Liver (tissue), 3 donors: ENCODE measurements around the gene ZSWIM1.

ENCODE experiments used
- CTCF ChIP-seq: fragments of 150-350 bp; IDR thresholded peaks from 2 replicates; pipeline ENCODE4 v1.5.1; 2017; ENCODE audit warnings: improper control_type of control experiment, low read depth, low read length; ENCODE audit not compliant: missing input control
- FOXA1 ChIP-seq: IDR thresholded peaks from 2 replicates; pipeline ENCODE4 v1.6.1; 2016; ENCODE audit warnings: antibody characterized with exemption
- FOXA2 ChIP-seq: IDR thresholded peaks from 2 replicates; pipeline ENCODE4 v1.6.1; 2016; ENCODE audit warnings: antibody characterized with exemption
- GABPA ChIP-seq, 2 donors: IDR thresholded peaks in 1 of 2; conservative IDR thresholded peaks in 1 of 2; 2 replicates each; pipeline ENCODE4 v1.6.1; 2016; ENCODE audit warnings: antibody characterized with exemption in 2 of 2, mild to moderate bottlenecking in 1 of 2, moderate library complexity in 1 of 2
- HNF4A ChIP-seq, 2 donors: conservative IDR thresholded peaks; 2 replicates each; pipeline ENCODE4 v1.6.1; 2016; ENCODE audit warnings: antibody characterized with exemption in 2 of 2, mild to moderate bottlenecking in 2 of 2
- HNF4G ChIP-seq: IDR thresholded peaks from 2 replicates; pipeline ENCODE4 v1.6.1; 2016; ENCODE audit warnings: antibody characterized with exemption
- TAF1 ChIP-seq: conservative IDR thresholded peaks from 2 replicates; pipeline ENCODE4 v1.6.1; 2016; ENCODE audit warnings: antibody characterized with exemption, mild to moderate bottlenecking
- TF ChIP-seq, protein P1 (sequence below): IDR thresholded peaks from 2 replicates; pipeline ENCODE4 v1.6.1; 2016; ENCODE audit warnings: antibody characterized with exemption
- TF ChIP-seq, protein P2 (sequence below): IDR thresholded peaks from 2 replicates; pipeline ENCODE4 v1.6.1; 2016; ENCODE audit warnings: antibody characterized with exemption
- donor health status: healthy.
- donor health status: healthy.

DNA sequence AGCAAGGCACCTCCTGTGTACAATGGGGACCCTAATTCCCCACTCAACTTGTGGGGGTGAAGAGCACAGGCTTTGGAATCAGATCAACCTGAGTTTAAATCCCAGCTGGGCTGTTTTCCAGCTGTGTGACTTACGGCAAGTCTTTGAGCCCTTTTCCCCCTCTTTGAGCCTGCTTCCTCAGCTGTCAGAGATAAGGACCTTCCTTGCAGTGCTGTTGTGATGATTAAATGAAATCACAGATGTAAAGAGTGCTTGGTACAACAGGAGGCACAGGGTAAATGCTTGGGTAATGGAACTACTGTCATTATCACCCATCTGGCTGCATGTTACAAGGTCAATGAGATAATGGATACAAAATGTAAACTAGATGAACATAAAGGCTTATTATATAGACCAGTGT, 44.2 kb upstream of the ZSWIM1 start:
- TF ChIP-seq FOXA1 (no peak), CTCF (no peak), TAF1 (no peak), HNF4G (no peak), HNF4A (conservative IDR thresholded peaks at IDR 0.05) (no peak), GABPA (IDR thresholded peaks at IDR 0.05 in 1 of 2, conservative IDR thresholded peaks at IDR 0.05 in 1 of 2) (no peak), FOXA2 (no peak)
- TF ChIP-seq, protein P1, sequence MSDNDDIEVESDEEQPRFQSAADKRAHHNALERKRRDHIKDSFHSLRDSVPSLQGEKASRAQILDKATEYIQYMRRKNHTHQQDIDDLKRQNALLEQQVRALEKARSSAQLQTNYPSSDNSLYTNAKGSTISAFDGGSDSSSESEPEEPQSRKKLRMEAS = no peak
- TF ChIP-seq, protein P2, sequence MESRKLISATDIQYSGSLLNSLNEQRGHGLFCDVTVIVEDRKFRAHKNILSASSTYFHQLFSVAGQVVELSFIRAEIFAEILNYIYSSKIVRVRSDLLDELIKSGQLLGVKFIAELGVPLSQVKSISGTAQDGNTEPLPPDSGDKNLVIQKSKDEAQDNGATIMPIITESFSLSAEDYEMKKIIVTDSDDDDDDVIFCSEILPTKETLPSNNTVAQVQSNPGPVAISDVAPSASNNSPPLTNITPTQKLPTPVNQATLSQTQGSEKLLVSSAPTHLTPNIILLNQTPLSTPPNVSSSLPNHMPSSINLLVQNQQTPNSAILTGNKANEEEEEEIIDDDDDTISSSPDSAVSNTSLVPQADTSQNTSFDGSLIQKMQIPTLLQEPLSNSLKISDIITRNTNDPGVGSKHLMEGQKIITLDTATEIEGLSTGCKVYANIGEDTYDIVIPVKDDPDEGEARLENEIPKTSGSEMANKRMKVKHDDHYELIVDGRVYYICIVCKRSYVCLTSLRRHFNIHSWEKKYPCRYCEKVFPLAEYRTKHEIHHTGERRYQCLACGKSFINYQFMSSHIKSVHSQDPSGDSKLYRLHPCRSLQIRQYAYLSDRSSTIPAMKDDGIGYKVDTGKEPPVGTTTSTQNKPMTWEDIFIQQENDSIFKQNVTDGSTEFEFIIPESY = no peak
